HG03469 (cell line): ENCODE data around the gene FKBP1A.

Source experiments
- ATAC-seq: cut with Tn5 transposase; IDR thresholded peaks from one replicate; pipeline ENCODE4 v1.9.1; 2021; ENCODE audit warnings: mild to moderate bottlenecking, moderate library complexity, moderate number of reproducible peaks; ENCODE audit not compliant: unreplicated experiment

Gene FKBP1A

DNA sequence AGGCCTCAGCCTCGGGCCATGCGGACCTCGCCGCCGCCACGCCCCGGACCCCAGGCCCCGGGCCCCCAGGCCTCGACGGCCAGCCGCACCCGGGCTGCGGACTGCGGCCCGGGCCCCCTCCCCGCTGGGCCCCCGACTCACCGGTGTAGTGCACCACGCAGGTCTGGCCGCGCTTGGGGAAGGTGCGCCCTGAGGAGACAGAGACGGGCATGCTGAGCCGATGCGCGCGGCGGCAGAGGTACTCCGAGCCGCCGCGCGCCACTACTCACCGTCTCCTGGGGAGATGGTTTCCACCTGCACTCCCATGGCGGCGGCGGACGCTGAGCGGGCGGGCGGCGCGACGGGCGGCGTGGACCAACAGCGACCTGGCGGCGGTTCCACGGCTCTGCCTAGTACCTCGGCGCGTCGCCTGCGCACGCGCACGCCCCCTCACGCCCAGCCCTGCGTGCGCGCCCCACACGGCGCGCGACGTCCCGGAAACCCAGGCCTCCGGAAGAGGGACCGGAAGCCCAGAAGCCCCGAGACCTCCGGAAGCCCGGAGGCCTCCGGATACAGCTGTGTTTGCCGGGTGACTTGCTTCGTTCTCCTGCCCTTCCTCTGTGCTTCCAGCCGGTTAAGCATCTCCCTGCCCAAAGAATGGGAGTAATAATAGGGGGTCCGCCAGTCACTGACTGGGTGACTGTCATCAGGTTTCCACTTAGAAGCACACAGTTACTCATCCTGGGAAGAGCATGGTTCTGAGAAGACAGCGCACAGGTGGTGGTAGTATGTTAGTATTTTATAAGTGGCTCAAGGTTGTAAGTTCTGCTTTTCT lies at the start of gene FKBP1A:
TSS of gene FKBP1A (minus strand) at position 362 of the 814 bp plus-strand sequence. CDS start at position 306, 56 bp downstream.
- ATAC-seq: peak; percentile 79

DNA sequence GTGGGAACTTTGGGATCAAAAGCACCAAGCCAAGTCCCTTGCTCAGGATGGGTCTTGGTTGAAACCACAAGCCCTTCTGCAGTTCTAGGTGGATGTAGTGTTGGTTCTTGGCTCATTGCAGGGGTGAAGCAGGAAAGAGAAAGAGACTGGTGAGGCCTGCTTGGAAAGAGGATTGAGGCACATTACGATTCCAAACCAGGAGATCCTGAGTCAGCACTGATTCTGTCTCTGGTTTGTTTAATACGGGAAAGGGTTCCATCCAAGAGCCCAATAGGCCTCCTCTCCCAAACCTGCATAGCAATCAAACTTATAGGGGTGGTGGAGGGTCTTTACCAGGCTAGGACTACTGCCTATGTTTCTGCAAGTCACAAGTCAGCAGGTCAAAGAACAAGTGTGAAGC lies 49.5 kb upstream of the FKBP1A start:
- ATAC-seq: no peak

DNA sequence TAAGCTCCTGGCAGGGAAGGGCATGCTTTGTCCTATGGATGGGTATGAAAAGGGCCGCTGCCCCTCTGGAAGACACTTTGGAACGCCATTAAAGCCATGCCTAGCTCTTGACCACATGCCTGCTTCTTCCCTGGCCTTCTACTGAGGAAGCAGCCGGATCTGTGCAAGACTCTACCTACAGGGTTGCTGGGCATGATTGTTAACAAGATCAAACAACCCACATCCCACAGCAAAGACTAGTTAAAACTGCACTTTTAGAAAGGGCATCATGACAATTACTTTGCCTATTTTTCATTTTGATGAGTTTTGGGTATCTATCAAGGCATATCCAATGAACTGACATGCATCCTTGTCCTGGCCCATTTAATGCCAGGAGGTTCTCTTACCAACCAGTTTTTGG lies 48.3 kb upstream of the FKBP1A start:
- no peak for ATAC-seq

DNA sequence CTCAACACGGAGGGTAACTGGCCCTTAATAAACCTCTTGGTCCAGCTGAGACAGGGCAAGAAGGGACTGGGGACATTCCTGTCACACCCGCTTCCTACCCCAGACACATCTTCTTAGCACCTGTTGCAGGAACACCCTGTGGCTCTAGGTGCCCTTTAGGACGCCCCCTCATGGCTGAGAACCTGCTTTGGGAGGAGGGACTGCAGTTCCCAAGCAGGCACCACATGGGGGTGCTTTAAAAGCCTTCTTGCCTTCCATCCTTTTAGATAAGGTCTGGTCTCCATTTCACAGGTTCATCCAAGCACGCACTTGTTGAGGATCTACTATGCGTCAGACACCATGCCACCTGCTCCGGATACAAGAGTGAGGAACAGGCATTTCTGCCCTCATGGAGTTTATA lies 47.2 kb upstream of the FKBP1A start:
- no peak for ATAC-seq

DNA sequence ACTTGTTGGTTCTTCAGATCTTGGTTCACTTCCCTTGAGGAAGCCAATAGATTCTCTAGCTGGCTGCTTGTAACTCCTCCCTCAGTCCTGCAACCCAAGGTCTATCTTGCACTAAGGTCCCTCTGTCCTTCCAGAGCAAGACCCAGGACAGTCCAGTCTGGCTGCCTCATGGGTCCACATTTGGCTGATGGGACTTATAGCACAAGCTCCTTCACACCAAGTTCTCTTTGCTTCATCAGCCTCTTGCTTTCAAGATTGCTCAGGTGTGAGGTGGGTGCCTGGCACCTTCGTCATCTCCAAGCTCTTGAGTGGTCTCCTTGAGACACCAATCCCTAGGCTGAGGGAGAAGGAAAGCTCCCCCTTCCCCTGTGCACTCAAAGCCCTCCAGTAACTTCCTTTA lies 45.5 kb upstream of the FKBP1A start:
- ATAC-seq: no peak

DNA sequence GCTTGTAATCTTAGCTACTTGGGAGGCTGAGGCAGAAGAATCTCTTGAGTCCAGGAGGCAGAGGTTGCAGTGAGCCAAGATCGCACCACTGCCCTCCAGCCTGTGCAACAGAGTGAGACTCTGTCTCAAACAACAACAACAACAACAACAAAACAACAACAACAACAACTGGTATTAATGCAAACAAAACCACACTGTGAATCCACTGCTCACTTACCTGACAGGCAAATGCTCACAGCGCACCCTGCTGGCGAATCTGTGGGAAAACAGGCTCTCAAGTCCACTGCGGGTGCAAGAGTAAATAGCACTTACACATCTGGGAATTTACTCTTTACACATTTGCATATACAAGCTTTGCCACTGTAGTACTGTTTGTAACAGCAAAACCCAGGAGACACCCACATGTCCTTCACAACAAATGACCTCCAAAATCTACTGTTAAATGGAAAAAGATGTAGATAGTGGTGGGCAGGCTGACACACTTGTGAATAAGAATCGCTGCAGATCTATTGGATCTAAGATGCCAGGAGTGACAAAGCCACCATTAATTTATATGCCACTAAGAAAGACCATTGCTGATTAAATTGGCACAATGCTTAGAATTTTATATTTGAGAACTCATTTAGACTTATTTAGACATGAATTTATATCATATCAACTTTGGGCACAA lies 44.5 kb upstream of the FKBP1A start:
- no peak for ATAC-seq

DNA sequence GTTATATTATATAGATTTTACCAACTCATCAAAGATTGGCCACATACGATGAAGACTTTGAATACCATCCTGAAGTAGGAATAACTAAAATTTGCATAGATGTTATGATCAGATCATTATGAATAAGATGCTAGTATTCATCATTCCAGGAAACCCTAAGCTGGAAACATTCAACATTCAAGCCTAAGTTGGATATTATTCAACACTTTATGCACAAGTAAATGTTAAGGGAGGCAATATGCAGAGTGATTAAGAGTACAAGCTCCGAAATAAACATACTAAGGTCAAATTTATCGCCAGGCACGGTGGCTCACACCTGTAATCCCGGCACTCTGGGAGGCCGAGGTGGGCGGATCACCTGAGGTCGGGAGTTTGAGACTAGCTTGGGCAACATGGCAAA lies 43.4 kb upstream of the FKBP1A start:
- no peak for ATAC-seq

DNA sequence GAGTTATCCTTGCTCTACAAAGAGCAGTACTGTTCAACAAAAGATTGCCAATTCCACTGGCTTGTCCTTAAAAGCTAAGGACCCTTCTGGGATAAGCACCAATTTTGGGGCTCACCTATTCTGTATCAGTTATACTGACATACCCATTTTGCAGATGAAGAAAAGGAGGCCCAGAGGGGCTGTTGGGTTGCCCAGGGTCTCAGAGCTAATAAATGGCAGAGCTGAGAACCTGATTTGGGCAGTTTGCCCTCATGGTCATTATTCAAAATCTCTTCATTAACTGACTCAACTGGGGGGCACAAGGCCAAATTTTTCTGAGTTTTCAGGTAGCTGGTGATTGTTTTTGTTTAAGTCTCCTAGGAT lies 42.5 kb upstream of the FKBP1A start:
- ATAC-seq: no peak

DNA sequence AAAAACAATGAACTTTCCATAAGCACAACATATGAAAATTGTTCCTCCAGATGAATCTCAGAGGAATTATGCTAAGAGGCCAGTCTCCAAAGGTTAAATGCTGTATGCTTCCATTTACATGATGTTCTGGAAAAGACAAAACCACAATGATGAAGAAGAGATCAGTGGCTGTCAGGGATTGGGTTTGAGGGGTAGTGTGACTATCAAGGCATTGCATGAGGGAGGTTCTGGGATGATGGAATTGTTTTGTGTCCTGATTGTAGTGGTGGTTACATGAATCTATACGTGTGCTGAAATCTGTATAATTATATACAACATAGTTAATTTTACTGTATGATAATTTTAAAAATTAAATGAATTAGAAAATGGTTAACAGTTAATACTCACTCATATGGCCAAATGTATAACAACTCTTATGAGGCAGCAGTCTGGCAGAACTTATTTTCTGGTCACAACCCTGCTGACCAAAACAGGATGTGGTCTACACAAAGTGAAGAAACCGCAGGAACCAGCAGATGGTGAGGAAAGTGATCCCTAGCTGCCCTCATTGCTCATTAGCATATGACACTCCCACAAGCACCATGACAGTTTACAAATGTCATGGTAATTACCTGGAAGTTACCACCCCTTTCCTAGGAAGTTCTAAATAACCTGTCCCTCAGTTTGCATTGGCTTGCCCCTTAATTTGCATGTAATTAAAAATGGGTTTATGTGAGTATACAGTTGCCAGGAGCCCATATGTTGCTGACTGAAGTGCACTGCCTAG lies 41.9 kb upstream of the FKBP1A start:
- peak; percentile 79 for ATAC-seq

DNA sequence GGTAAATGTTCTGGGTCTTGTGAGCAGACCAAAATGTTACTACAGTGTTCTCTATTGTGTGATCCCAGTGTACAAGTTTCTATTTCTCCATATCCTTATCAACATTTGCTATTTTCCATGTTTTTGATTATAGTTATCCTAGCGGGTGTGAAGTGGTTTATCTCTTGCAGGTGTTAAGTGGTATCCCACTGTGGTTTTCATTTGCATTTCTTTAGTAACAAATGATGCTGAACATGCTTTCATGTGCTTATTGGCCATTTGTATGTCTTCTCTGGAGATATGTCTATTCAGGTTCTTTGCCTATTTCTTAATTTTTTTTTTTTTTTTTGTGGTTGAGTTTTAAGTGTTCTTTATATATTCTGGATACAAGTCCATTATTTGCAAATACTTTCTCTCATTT lies 38.3 kb upstream of the FKBP1A start:
- ATAC-seq: no peak

DNA sequence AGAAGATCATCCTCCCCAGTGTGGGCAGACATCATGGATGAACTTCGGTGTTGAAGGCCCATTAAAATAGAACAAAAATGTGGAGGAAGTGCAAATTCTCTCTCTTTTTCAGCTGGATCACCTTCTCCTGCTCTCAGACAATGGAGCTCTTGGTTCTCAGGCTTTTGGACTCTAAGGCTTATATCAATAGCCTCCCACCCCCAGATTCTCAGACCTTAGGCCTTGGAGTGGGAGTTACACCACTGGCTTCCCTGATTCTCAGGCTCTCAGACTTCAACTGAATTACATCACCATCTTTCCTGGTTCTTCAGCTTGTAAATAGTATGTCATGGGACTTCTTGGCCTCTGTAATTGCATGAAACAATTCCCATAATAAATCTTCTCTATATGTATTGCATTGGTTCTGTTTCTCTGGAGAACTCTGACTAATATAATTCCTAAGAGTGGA lies 37.2 kb upstream of the FKBP1A start:
- ATAC-seq: no peak

DNA sequence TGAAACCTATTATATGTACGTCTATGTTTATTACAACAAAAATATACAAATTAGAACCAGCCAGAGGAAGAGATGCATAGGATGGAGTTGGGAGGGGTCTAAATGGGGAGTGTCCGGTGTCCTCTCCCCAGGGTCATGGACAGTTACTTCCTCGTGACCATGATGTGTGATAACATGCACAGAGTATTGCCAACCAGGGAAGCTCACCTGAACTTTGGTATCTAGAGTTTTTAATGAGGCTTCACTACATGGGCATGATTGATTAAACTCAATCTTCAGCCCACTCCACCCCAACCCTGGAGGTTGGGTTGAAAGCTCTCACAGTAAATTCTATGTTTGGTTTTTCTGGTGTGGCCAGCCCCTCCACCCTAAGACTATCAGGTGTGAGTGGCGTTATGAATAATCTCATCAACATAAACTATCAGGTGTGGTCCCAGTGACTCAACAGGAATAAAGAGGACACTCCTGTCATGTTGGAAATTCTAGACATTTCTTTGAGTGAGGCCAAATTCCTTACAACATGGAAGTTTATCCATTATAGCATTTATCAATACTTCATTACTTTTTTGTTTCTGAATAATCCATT lies 36.4 kb upstream of the FKBP1A start:
- ATAC-seq: no peak

DNA sequence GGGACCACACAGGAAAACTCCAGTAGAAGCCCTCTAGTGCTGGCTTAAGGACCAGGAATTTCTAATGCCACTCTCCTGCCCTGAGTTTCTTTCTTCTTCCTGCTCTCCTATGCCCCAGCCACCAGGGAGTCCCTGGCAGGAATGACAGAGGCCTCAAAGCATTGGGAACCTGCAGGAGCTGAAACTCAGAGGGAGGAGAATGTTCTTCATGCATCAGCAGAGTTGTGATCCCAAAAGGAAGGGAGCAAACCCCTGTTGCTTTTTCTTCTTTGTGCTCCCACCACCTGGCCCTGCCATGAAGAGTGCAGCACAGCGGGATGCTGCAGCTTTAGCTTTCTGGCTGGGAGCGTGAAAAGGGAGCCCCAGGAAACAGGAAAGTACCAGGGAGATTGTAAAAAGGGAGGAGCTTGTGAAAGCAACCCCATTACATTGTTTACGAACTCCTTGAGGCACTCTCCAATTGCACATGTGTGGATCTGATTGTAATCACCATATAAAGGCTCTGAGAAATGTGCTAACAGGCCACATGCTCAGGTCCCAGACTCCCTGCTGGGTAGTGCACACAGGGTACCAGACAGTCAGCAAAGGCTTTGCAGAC lies 34.7 kb upstream of the FKBP1A start:
- ATAC-seq: no peak

DNA sequence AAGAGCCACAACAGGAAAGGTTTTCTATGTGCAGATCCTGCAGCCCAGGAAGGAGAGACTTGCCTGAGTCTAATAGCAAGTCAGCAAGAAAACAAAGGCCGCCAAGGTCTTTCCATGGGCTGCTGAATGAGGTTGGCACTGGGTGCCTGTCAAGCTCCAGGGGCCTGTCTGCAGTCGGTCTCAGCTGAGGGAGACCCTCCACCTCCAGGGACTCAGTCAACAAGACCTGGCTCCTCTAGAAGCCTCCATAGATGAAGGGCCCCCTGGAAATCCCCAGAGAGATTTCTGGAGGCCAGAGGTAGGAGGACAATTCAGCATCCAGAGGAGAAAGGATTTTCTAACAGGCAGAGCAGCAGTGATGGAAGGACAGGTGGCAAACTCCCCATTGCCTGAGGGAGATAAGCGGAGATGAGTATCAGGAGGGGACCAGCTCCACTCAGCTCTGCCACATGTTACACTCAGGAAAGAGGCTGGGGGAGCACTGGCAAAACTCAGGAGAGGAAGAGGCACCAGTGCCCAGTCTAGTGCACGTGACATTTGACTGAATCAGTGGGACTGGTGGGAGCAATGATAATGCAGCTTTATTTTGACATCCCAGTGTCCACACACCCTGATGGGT lies 33.5 kb upstream of the FKBP1A start:
- ATAC-seq: no peak

DNA sequence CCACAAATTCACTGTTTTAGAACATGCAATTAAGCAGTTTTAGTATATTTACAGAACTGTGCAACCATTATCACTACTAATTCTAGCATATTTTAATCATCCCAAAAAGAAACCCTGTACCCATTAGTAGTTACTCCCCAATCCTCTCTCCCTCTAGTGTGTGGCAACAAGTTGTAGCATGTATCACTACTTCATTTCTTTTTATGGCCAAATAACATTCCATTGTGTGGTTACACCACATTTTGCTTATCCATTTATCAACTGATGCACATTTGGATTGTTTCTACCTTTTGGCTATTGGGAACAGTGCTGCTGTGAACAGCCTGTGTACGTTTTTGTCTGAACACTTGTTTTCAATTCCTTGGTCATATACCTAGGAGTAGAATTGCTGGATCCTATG lies 31.5 kb upstream of the FKBP1A start:
- no peak for ATAC-seq

DNA sequence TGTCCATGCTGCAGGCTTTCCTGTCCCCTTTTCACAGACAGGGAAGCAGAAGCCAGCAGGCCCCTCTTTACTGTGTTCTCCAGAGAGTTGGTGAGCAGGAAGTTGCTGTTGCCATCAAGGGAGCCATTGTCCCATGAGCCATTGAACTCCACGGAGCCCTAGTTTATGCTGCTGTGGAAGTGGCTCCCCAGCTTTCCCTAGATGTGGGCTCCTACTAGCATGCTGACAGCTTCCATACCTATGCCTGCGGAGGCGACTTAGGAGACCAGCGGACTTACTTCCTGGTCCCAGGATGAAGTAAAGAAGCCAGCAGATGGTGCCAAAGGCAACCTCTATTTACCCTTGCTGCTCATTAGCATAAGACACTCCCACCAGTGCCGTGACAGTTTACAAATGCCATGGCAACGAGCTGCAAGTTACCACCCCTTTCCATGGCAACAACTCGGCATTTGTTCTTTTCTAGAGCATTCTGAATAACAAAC lies 30.8 kb upstream of the FKBP1A start:
- no peak for ATAC-seq

DNA sequence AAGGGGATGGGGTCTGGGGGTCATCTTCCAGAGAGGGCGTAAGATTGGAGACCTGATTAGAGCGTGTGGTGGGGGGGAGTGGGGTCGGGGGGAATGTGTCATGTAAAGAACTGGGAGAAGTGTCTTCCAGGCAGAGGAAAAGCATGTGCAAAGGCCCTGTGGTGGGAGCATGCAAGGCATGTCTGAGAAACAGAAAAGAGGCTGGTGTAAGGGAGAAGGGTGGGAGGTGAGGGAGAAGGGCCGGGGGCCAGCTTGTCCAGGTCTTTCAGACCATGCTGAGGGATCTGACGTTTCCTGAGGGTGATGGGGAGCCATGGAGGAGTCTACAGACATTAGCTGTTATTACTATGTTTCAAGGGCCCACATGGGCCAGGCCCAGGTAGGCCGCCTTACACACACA lies 30.4 kb upstream of the FKBP1A start:
- no peak for ATAC-seq

DNA sequence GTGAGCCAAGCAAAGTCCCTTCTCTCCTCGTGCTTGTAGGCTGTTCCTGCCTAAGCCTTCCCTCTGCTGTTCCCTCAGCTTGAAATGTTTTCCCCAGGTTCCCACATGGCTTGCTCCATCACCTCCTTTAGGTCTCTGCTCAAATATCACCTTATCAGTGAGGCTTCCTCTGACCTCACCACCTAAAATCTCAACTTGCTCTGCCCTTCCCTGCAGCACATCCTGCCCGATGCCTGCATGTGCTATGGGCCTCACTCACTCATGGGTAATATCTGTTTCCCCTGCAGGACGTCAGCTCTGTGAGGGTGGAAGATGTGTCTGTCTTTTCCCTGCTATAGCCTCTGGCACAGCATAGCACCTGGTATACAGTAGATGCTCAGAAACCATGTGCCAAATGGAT lies 29.9 kb upstream of the FKBP1A start:
- ATAC-seq: no peak

DNA sequence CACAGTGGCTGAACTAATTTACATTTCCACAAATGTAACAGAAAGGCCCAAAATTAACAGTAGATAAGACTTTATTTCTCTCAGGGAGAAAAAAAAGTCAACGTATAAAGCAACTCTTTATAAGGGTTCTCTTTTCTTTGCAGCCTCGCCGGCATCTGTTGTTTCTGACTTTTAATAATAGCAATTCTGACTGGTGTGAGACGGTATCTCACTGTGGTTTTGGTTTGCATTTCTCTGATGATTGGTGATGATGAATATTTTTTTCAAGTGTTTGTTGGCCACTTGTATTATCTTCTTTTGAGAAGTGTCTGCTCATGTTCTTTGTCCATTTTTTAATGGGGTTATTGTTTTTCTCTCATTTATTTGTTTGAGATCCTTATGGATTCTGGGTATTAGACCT lies 27.2 kb upstream of the FKBP1A start:
- ATAC-seq: no peak

DNA sequence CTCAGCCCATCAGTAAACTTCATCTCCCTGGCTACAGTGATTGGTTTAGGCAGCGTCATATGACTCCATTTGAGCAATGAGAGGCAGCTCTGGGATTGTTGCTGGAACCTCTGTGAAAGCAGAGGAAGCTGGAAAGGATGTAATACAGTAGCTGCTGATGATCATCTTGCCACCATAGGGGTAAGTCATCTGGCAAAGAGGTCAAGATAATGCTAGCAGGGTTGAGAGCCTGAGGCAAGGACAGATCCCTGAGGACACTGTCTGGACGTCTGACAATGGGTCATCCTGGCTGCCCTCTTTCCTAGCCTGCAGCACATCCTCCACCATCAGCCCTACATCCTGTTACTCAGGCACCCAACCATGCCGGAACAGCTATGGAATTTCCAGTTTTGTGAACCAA lies 25.5 kb upstream of the FKBP1A start:
- ATAC-seq: no peak
